ENCODE data around the gene ATP2C2.

ATP2C2 gene

GRCh38 chr16:84513666-84514065 lies 145.3 kb downstream of the ATP2C2 start:
- in situ Hi-C loops (cut with HindIII; ENCODE audit: low sequenced_read_pairs) = no loop called here
- TF ChIP-seq CTCF (IDR thresholded peaks at IDR 0.05; ENCODE audit: low read depth, low read length) = no peak
- H3K4me3 ChIP-seq (ENCODE audit: low read depth, low read length) = no peak overlapping the region
- no peak for DNase-seq (ENCODE audit: low read depth, low spot score)

All from astrocyte of the spinal cord (primary cell).